T-helper 2 cell (primary cell): Measurements from ENCODE around the gene ICAM2.
"Not testable (repeated sequence)": the region's sequence is repeated elsewhere in the genome, so short reads cannot be mapped to it uniquely, and the experiment has no call there.

Source experiments
- DNase-seq, 5 experiments: peaks; one replicate each; pipeline versions ENCODE4 v3.0.0 to v3.0.0-alpha.2; 2012 to 2022

ICAM2 gene

GRCh38 chr17:63996430-63997182 is 23.8 kb downstream of the ICAM2 start:
- no peak for DNase-seq

GRCh38 chr17:63995626-63996025 is 24.8 kb downstream of the ICAM2 start:
- no peak for DNase-seq

- peak in 1 of 5 experiments; percentile 79 for DNase-seq
Observed at GRCh38 chr17:63993368-63993985, 27.0 kb downstream of the ICAM2 start.

- DNase-seq = no peak
Observed at GRCh38 chr17:63991611-63992010, 28.8 kb downstream of the ICAM2 start.

- DNase-seq = peak in 1 of 5 experiments; percentile 36
Observed at GRCh38 chr17:63989622-63990345, 30.6 kb downstream of the ICAM2 start.

DNA sequence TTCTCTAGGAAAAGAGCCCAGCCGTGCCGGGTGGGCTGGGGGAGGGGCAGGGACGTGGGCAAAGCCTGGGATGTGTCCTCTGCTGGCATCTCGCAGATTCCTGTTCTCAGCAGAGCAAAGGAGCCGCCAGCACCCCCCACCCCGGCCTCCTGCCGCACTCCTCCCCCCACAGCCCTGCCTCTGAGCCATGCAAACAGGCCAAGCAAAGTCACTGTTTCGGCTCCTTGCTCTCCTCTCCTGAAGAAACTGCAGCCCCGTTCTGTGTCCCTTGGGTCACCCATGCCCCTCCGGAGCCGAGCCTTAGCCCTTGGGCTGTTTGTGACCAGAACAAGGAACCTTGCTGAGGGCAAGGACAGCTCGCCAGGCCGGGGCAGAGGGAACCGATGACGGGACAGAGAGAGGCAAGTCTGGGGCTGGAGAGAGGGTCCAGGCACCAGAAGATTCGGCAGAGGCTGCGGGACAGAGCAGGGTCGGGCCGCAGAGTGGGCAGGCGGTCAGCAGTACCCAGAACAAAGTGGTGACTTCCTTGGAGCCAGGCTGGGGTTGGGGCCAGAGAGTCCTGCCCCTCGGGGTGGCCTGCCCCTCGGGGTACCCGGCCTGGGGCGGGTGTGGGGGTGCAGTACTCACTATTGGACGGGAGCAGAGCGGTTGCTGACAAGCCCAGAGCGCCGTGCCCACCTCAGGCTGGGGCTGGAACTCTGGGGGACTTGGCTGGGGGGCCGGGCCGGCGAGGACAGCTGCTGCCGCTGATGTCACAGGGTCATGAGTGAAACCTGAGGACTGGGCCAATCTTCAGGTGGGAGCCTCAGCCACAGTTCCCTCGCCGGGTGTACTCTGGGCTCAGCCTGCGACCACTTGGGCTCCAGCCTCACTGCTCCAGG is 31.5 kb downstream of the ICAM2 start:
- DNase-seq = no peak

- no peak for DNase-seq
Observed at GRCh38 chr17:63988127-63988478, 32.3 kb downstream of the ICAM2 start.

DNA sequence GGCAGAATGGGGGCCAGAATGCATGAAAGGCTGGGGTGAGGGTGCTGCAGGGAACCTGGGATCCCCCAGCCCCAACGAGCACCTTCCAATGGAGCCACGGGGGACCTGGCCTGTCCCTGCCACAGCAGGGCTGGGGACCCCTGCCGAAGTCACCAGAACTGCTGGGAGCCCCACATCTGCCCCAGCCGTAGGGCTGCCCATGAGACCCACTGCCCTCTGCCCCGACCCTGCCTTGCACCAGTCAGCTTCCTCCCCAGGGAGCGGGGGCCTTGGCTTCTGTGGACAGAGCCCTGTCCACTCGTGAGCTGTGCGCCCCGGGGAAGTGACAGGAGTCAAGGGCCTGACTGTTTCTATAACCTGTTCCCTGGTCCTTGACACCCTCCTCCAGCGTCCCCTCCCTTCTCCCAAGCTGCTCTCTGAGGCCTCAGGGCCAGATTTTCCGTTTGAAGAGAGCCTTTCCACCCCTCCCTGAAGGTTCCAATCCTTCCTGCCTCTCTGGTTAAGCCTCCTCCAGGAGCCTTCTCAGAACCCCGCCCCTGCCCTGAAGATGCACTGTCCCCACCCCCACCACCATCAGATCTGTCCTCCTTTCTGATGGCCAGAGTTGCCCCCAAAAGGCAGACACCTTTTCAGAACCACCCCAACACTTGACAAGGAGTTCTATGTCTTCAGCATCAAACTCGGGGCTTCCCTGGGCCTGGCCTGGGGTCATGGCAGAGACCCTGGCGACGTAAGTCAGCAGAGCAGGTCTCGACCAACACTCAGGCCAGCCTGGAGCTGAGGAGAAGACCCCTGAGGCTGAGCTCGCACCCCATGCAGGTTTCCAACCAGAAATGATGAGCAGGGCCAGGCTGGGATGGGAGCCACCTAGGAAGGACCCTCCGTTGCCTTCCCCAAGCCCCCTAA is 33.0 kb downstream of the ICAM2 start:
- DNase-seq = no peak

- no peak for DNase-seq
Observed at GRCh38 chr17:63986821-63987220, 33.6 kb downstream of the ICAM2 start.

DNA sequence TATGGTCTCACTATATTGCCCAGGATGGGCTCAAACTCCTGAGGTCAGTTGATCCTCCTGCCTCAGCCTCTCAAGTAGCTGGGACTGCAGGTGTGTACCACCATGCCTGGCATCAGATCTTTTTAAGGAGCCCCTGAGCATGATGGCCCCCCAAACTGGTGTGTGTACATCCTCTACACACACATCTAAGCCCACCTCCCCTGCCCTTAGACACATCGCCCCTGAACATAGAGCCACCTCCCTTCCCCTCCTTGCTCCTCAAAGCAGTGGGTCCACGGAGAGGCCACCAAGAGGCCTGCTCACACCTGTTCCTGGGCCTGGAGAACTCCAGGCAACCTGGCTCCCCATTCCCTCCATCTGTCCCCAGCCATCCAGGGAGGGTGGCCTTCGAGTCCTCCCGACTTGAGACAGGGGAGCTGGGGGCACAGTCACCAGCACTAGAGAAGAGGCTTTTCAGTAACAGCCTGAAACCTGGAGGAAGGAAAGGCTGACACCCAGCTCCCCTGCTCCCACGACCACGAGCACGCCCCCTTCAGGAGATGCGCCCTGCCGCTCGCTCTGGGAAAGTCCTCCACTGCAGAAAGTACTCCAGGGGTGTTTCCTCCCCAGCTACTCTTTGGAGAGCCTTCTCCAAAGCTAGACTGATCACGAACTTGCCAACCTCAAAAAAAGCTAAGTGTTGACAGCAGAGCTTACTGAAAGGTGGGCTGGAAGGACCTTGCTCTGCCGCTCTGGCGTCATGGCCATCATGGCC is 34.9 kb downstream of the ICAM2 start:
- no peak for DNase-seq

GRCh38 chr17:63984651-63985386 is 35.6 kb downstream of the ICAM2 start:
- peak in 2 of 5 experiments; percentile 39 to 88 for DNase-seq

DNA sequence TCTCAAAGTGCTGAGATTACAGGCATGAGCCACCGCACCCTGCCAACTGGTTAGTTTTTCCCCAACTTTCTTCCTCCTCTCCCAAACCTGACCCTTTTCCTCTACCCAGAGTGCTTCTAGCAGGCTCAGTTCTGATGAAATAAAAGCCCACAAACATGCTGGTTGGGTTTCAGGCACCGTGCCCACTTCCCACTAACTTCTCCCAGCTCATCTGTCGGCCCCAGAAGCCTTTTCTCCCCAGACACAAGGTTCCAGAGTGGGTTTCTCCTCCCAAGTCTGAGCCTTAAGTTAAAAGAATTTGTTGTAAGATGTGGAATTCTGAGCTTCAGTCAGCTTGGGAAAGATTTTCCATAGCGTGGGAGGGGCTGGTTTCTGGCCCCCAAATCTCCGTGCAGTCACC is 36.2 kb downstream of the ICAM2 start:
- DNase-seq = no peak

DNA sequence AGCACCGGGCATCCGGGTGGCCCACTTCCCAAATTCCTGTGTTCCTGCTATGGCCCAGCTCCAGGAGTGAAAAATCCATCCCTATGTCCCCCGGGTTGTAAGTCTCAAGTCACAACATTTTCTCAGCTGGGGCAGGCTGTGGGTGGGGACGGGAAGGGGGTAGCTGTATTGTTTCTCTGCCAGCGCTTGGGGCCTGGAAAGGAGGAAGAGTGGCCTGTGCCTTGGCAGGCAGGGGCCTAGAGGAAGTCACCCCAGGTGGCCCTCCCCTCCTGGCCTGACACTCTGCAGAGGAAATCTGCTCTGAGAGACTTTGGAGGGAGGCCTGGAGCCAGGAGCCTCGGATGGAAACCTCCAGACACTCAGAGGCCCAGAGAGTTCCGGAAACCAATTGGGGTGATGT is 37.1 kb downstream of the ICAM2 start:
- DNase-seq = no peak

- DNase-seq = not testable (repeated sequence)
Observed at GRCh38 chr17:63982641-63983040, 37.8 kb downstream of the ICAM2 start.

- DNase-seq = no peak
Observed at GRCh38 chr17:63978272-63979200, 41.9 kb downstream of the ICAM2 start.

GRCh38 chr17:63976702-63977101 is 43.7 kb downstream of the ICAM2 start:
- no peak for DNase-seq

DNA sequence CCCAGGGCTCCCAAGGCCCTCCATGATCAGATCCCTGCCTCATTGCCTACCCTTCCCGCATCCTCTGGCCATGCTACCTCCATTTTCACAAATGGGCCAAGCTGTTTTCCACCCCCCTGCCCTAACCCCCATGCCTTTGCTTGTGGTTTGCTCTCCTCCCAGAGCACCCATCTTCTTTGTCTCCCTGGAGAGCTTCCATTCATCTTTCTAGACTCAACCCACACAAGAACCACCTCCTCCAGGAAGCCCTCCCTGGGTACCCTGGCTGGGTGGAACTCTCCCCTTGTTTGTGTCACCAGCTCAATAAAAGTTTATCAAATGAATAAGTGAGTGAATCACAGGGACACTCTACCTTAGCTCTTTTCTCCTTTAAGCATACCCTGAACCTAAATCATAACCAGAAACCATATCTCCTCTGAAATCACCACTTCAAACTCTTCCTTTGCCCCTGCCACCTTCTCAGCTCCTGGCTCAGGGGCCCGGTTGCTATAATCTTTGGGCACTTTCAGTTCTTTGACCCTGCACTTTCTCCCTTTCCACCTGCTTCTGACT is 44.8 kb downstream of the ICAM2 start:
- DNase-seq = no peak

DNA sequence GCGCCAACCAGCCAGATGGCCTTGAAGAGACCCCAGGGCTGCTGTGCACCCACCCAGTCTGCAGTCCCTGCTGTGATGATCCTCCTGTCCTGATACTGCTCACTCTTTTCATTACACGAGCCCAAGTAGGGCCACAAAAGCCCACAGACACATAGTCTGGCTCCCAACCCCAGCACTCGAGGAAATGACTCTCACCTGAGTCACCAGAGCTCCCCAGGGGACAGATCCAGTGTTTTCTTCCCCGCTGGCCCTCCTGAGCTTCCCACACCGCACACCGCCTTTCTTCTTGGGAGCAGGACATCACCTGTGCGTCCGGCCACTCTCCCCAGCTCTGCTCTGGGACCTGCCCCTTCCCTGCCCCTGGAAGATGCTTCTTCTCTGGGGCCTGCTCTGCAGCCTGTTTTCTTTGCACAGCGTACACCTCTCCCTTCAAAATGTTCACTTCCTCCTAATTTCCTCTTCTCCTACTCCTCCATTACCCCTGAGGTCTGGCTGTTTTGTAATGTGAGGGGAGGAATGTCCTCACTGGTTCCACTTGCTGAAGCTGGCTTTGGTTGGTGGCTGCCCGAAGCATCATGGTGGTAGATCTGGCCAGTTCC is 45.7 kb downstream of the ICAM2 start:
- no peak for DNase-seq
